ENCODE data around the gene TMEM11. TPM values are rescaled to one million over a fixed set of nuclear protein-coding genes. Genes with fewer than 3 reads are reported as not detected.

The TMEM11 gene
- total and polyA plus RNA-seq, 2 of the 4 experiments (the other 2 are of a cell fraction): 19.9 to 44.7 TPM

DNA sequence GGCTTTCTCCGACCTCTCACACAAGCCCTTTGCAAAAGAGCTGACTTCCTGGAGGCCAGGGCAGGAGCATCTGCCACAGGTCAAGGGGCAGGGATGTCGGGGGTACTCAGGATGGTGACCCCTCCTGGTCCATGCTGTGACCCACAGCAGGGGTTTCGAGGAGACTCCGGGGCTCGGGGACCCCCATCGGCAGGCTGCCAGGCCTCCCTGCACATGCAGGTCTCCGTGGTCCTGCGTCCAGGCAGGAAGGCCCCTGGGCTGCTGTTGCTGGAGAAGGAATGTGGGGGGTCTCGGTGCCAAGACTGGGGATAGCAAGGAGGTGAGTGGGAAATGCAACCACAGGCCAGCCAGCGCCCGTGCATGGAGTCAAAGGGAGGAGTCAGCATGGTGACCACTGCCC is 27.6 kb upstream of the TMEM11 start:
- Histone ChIP-seq H3K4ac (ENCODE audit: low read depth, low read length) (no peak overlapping the region), H3K56ac (ENCODE audit: extremely low read depth, insufficient read depth, low read length) (no peak overlapping the region), H3K23ac (ENCODE audit: low read depth, low read length) (no peak overlapping the region), H3K27ac (ENCODE audit: insufficient read depth, low read length) (no peak overlapping the region), H3K4me3 (ENCODE audit: insufficient read depth, low read depth, low read length) (no peak overlapping the region), H3K9me1 (ENCODE audit: insufficient read depth, low read length) (no peaks in the 10 kb centered on the region), H2AK5ac (ENCODE audit: low read depth, low read length) (no peak overlapping the region), H4K8ac (ENCODE audit: low read depth in 2 of 2, low read length in 2 of 2) (no peak overlapping the region), H3K9me3 (ENCODE audit: control insufficient read depth, insufficient read depth, low read length) (no peaks in the 10 kb centered on the region), H2AFZ (replicated peaks; ENCODE audit: low read length, poor library complexity) (no peak overlapping the region), H2BK5ac (ENCODE audit: low read depth, low read length, poor library complexity, severe bottlenecking) (no peak overlapping the region), H3K14ac (replicated peaks; ENCODE audit: low read depth, low read length) (no peak overlapping the region), H3K27me3 (ENCODE audit: control insufficient read depth, insufficient read depth, low read length) (no peaks in the 10 kb centered on the region), H2AK9ac (replicated peaks; ENCODE audit: low read depth, low read length, poor library complexity) (no peak overlapping the region), H3K4me1 (ENCODE audit: control insufficient read depth, insufficient read depth, low read length) (0 out of 2 replicates have a peak, but pooled peaks cover 1% of the 10 kb centered on the region), H4K91ac (ENCODE audit: insufficient read depth, low read depth, low read length) (no peak overlapping the region), H3K79me1 (ENCODE audit: low read depth in 1 of 2, low read length in 2 of 2) (no peaks in the 10 kb centered on the region), H3K4me2 (ENCODE audit: low read depth, low read length) (no peak overlapping the region), H4K20me1 (ENCODE audit: insufficient read depth, low read length) (no peaks in the 10 kb centered on the region; the same call in 1 of the 2 replicates), H2BK120ac (ENCODE audit: low read depth, low read length) (no peak overlapping the region), H2BK15ac (ENCODE audit: low read depth, low read length) (no peak overlapping the region), H3K9ac (ENCODE audit: low read depth, low read length) (no peak overlapping the region), H2BK20ac (ENCODE audit: low read depth, low read length) (no peak overlapping the region), H4K5ac (ENCODE audit: low read depth, low read length) (no peak overlapping the region), H3K36me3 (ENCODE audit: control insufficient read depth, insufficient read depth, low read length) (peaks cover 7% of the 10 kb centered on the region; the same call in 1 of the 2 replicates), H3K18ac (ENCODE audit: low read depth, low read length) (no peak overlapping the region)
- TF ChIP-seq CEBPB (IDR thresholded peaks at IDR 0.05; ENCODE audit: low read depth, low read length): no peak
- no peak for TF ChIP-seq MXI1 (IDR thresholded peaks at IDR 0.05; ENCODE audit: borderline replicate concordance, low read depth, low read length)
- no peak for TF ChIP-seq FOS (IDR thresholded peaks at IDR 0.05; ENCODE audit: low read depth, low read length)
- TF ChIP-seq, protein P1, sequence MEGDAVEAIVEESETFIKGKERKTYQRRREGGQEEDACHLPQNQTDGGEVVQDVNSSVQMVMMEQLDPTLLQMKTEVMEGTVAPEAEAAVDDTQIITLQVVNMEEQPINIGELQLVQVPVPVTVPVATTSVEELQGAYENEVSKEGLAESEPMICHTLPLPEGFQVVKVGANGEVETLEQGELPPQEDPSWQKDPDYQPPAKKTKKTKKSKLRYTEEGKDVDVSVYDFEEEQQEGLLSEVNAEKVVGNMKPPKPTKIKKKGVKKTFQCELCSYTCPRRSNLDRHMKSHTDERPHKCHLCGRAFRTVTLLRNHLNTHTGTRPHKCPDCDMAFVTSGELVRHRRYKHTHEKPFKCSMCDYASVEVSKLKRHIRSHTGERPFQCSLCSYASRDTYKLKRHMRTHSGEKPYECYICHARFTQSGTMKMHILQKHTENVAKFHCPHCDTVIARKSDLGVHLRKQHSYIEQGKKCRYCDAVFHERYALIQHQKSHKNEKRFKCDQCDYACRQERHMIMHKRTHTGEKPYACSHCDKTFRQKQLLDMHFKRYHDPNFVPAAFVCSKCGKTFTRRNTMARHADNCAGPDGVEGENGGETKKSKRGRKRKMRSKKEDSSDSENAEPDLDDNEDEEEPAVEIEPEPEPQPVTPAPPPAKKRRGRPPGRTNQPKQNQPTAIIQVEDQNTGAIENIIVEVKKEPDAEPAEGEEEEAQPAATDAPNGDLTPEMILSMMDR (conservative IDR thresholded peaks at IDR 0.05; ENCODE audit: low read depth, low read length): no peak
- no peak for TF ChIP-seq RFX5 (IDR thresholded peaks at IDR 0.05; ENCODE audit: low read depth, low read length)
- no peak for TF ChIP-seq MAZ (IDR thresholded peaks at IDR 0.05; ENCODE audit: borderline replicate concordance, low read depth, low read length)
- TF ChIP-seq, protein P2, sequence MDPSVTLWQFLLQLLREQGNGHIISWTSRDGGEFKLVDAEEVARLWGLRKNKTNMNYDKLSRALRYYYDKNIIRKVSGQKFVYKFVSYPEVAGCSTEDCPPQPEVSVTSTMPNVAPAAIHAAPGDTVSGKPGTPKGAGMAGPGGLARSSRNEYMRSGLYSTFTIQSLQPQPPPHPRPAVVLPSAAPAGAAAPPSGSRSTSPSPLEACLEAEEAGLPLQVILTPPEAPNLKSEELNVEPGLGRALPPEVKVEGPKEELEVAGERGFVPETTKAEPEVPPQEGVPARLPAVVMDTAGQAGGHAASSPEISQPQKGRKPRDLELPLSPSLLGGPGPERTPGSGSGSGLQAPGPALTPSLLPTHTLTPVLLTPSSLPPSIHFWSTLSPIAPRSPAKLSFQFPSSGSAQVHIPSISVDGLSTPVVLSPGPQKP (IDR thresholded peaks at IDR 0.05; ENCODE audit: borderline replicate concordance, low read depth, low read length): no peak
- no peak for TF ChIP-seq POLR2A (IDR thresholded peaks at IDR 0.05; ENCODE audit: low read depth, low read length)
- TF ChIP-seq, protein P3, sequence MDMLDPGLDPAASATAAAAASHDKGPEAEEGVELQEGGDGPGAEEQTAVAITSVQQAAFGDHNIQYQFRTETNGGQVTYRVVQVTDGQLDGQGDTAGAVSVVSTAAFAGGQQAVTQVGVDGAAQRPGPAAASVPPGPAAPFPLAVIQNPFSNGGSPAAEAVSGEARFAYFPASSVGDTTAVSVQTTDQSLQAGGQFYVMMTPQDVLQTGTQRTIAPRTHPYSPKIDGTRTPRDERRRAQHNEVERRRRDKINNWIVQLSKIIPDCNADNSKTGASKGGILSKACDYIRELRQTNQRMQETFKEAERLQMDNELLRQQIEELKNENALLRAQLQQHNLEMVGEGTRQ (IDR thresholded peaks at IDR 0.05; ENCODE audit: low read depth, low read length): no peak
- TF ChIP-seq BHLHE40 (IDR thresholded peaks at IDR 0.05; ENCODE audit: low read depth, low read length): no peak
- TF ChIP-seq RAD21 (IDR thresholded peaks at IDR 0.05; ENCODE audit: low read length): no peak
- no peak for TF ChIP-seq SMC3 (IDR thresholded peaks at IDR 0.05; ENCODE audit: low read depth, low read length)
- no peak for TF ChIP-seq RCOR1 (IDR thresholded peaks at IDR 0.05; ENCODE audit: insufficient replicate concordance, low read length)
- ChIA-PET POLR2A (ENCODE audit: unreplicated experiment) (interaction anchor here (0.6 kb wide), 1 partner anchor 9 kb away, joined by 7 read pairs; no protein-coding TSS in a partner anchor), CTCF (no interaction called here)
- dilution Hi-C loops (cut with HindIII; ENCODE audit: low sequenced_read_pairs, unreplicated experiment): no loop called here
- DNase-seq: no peak
- ATAC-seq (ENCODE audit: low read depth): no peak
- in situ Hi-C loops (cut with MboI; ENCODE audit: low sequenced_read_pairs): no loop called here
- intact Hi-C loops (cut with micrococcal nuclease): no loop called here
- BruUV-seq (replicated peaks): no TSS peak
- WGBS, 2 experiments (ENCODE audit: extremely low coverage in 2 of 2, insufficient read length in 1 of 2): 91% methylated on average over 4 of the region's 11 CpGs; no CpG with 5 or more reads in 1 of the 2 experiments

All from IMR-90 (cell line).